BLaER1 treated with 17β-estradiol and CSF1 and Interleukin-3, amounts not matched to agents 10 nM and 100 nM (cell line): Measurements from ENCODE around the gene FHIT.

Source experiments
- H3K27ac ChIP-seq, 11 experiments: shearing (Covaris generic); formaldehyde crosslinking; 2 replicates each; pipeline ENCODE4 v1.8.1; 2022
- H3K27me3 ChIP-seq, 11 experiments: shearing (Covaris generic); formaldehyde crosslinking; 2 replicates each; pipeline ENCODE4 v1.8.1; 2022
- H3K36me3 ChIP-seq, 11 experiments: shearing (Covaris generic); formaldehyde crosslinking; 2 replicates each; pipeline ENCODE4 v1.8.1; 2022
- H3K4me1 ChIP-seq, 10 experiments: shearing (Covaris generic); formaldehyde crosslinking; 2 replicates each; pipeline ENCODE4 v1.8.1; 2022
- H3K4me2 ChIP-seq, 11 experiments: shearing (Covaris generic); formaldehyde crosslinking; 2 replicates each; pipeline ENCODE4 v1.8.1; 2022
- H3K4me3 ChIP-seq, 10 experiments: shearing (Covaris generic); formaldehyde crosslinking; 2 replicates each; pipeline ENCODE4 v1.8.1; 2022
- H3K9ac ChIP-seq, 11 experiments: shearing (Covaris generic); formaldehyde crosslinking; 2 replicates each; pipeline ENCODE4 v1.8.1; 2022
- H3K9me3 ChIP-seq, 11 experiments: shearing (Covaris generic); formaldehyde crosslinking; replicated peaks in 1 of 11; 2 replicates each; pipeline ENCODE4 v1.8.1; 2022
- H4K20me1 ChIP-seq, 11 experiments: shearing (Covaris generic); formaldehyde crosslinking; 2 replicates each; pipeline ENCODE4 v1.8.1; 2022
- Cebpa-rat ChIP-seq, 11 experiments: shearing (Covaris generic); IDR thresholded peaks; 2 replicates each; pipeline ENCODE4 v1.8.1; 2022

FHIT gene

GRCh38 chr3:60202052-60202726 is 1049.1 kb downstream of the FHIT start:
- Histone ChIP-seq H3K4me3 (no peak overlapping the region), H3K4me1 (no peaks in the 10 kb centered on the region; a peak in 2 of 20 replicates), H4K20me1 (no peaks in the 10 kb centered on the region), H3K4me2 (no peak overlapping the region), H3K27me3 (peaks cover 0 to 17% (median 0%) of the 10 kb centered on the region in 11 experiments; a peak in 3 of 22 replicates), H3K27ac (no peak overlapping the region), H3K9me3 (no peaks in the 10 kb centered on the region), H3K36me3 (no peaks in the 10 kb centered on the region), H3K9ac (no peak overlapping the region)
- TF ChIP-seq Cebpa-rat (IDR thresholded peaks at IDR 0.05), result no peak

DNA sequence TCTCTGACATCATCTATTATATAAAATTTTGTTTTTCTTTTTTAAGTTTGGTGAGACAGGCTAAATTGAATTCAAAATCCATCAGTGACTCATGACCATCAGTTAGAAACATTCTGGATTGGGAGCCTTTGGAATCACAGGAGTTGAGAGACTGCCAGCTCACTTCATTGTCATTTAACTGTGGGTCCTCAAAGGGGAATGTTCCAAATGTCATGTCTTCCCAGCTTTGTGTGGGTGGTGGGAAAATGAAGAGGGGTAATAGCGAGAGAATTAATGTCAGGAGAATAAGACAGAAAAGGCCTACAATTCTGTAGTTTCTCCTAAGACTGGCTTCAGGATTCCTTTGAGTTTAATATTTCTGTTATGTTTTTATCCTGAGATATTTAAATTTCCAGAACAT is 1051.9 kb downstream of the FHIT start:
- peaks cover 4 to 9% (median 7%) of the 10 kb centered on the region in 11 experiments; a peak in 15 of 22 replicates for H3K9me3 ChIP-seq
- no peaks in the 10 kb centered on the region for H4K20me1 ChIP-seq
- H3K4me1 ChIP-seq, result no peaks in the 10 kb centered on the region; a peak in 2 of 20 replicates
- no peak overlapping the region for H3K27ac ChIP-seq
- H3K9ac ChIP-seq, result no peak overlapping the region
- TF ChIP-seq Cebpa-rat (IDR thresholded peaks at IDR 0.05), result no peak
- no peak overlapping the region for H3K4me2 ChIP-seq
- H3K4me3 ChIP-seq, result no peak overlapping the region
- peaks cover 0 to 31% (median 0%) of the 10 kb centered on the region in 11 experiments; a peak in 4 of 22 replicates for H3K27me3 ChIP-seq
- no peaks in the 10 kb centered on the region for H3K36me3 ChIP-seq

GRCh38 chr3:60198179-60198720 is 1053.0 kb downstream of the FHIT start:
- H3K4me1 ChIP-seq, result peaks cover 0 to 1% (median 0%) of the 10 kb centered on the region in 10 experiments; a peak in 6 of 20 replicates
- H3K36me3 ChIP-seq, result no peaks in the 10 kb centered on the region
- no peak overlapping the region for H3K4me2 ChIP-seq
- no peak for TF ChIP-seq Cebpa-rat (IDR thresholded peaks at IDR 0.05)
- H3K27me3 ChIP-seq, result peaks cover 0 to 41% (median 0%) of the 10 kb centered on the region in 11 experiments; a peak in 4 of 22 replicates
- no peak overlapping the region for H3K9ac ChIP-seq
- H3K9me3 ChIP-seq, result peaks cover 4 to 17% (median 11%) of the 10 kb centered on the region in 11 experiments; a peak in 16 of 22 replicates
- no peaks in the 10 kb centered on the region for H4K20me1 ChIP-seq
- H3K4me3 ChIP-seq, result no peak overlapping the region
- no peak overlapping the region for H3K27ac ChIP-seq

DNA sequence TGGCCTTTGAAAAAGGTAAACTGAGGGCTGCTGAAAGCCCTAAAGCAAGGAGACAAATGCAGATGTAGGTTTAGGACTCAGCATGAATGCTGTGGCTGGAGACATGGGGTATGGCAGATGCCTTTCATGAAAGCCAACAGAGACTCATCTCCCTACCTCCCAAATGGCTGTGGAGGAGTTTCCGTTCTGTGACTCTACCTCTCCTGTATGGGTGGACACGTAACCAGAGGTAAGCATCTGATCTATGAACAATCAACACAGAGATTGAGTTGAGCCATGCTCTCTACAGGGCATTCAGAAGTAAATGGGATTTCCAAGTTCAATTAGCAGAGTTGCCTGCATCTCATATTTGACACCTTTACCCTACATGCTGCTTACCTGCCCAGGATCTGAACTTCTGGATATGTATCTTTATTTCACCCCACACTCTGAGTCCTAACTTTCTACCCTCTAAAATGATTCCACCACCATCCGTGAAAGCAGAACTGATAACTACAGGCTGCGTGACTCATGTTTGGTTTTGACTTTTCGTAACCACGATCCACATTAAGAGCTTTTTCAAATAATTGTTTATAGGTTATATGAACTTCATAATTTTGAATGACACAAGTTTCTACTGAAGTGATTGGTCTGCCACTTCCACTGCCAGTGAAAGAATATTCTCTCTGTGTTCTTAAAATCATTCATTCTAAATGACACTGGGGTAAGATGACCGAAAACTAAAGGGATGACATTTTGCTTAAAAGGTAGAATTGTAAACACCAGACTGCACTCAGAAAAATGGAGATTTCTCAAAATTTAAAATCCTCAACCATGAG is 1058.7 kb downstream of the FHIT start:
- Histone ChIP-seq H3K9me3 (peaks cover 4 to 17% (median 11%) of the 10 kb centered on the region in 11 experiments; a peak in 16 of 22 replicates), H3K27me3 (peaks cover 0 to 65% (median 0%) of the 10 kb centered on the region in 11 experiments; a peak in 4 of 22 replicates), H3K4me2 (peak overlapping the region in 6 of 11 experiments; percentile 12 to 69 (median 54); a peak in 11 of 22 replicates), H3K4me3 (no peak overlapping the region), H3K36me3 (no peaks in the 10 kb centered on the region), H3K9ac (no peak overlapping the region), H4K20me1 (no peaks in the 10 kb centered on the region), H3K4me1 (peaks cover 22 to 33% (median 29%) of the 10 kb centered on the region in 10 experiments), H3K27ac (no peak overlapping the region)
- TF ChIP-seq Cebpa-rat (IDR thresholded peaks at IDR 0.05), result no peak

GRCh38 chr3:60190073-60190472 is 1061.2 kb downstream of the FHIT start:
- TF ChIP-seq Cebpa-rat (IDR thresholded peaks at IDR 0.05), result no peak
- H3K4me3 ChIP-seq, result no peak overlapping the region
- H3K4me1 ChIP-seq, result peaks cover 22 to 33% (median 29%) of the 10 kb centered on the region in 10 experiments
- peak overlapping the region; percentile 41 to 72 (median 57); a peak in 15 of 22 replicates for H3K4me2 ChIP-seq
- no peaks in the 10 kb centered on the region for H4K20me1 ChIP-seq
- peaks cover 4 to 17% (median 11%) of the 10 kb centered on the region in 11 experiments; a peak in 16 of 22 replicates for H3K9me3 ChIP-seq
- H3K36me3 ChIP-seq, result no peaks in the 10 kb centered on the region
- peaks cover 0 to 70% (median 0%) of the 10 kb centered on the region in 11 experiments; a peak in 4 of 22 replicates for H3K27me3 ChIP-seq
- H3K27ac ChIP-seq, result no peak overlapping the region
- H3K9ac ChIP-seq, result no peak overlapping the region

- TF ChIP-seq Cebpa-rat (IDR thresholded peaks at IDR 0.05), result no peak
- peaks cover 22 to 33% (median 29%) of the 10 kb centered on the region in 10 experiments for H3K4me1 ChIP-seq
- peak overlapping the region in 1 of 11 experiments; percentile 47; a peak in 2 of 22 replicates for H3K9ac ChIP-seq
- H3K4me2 ChIP-seq, result peak overlapping the region; percentile 41 to 72 (median 57)
- no peaks in the 10 kb centered on the region for H3K36me3 ChIP-seq
- no peak overlapping the region for H3K4me3 ChIP-seq
- H3K27ac ChIP-seq, result no peak overlapping the region
- peaks cover 0 to 62% (median 0%) of the 10 kb centered on the region in 11 experiments; a peak in 4 of 22 replicates for H3K27me3 ChIP-seq
- H4K20me1 ChIP-seq, result no peaks in the 10 kb centered on the region
- peaks cover 0 to 9% (median 4%) of the 10 kb centered on the region in 11 experiments; a peak in 9 of 22 replicates for H3K9me3 ChIP-seq
These were observed 1061.9 kb downstream of the FHIT start for GRCh38 chr3:60189304-60189703.

GRCh38 chr3:60188803-60189202 is 1062.4 kb downstream of the FHIT start:
- Histone ChIP-seq H3K27me3 (peaks cover 0 to 57% (median 0%) of the 10 kb centered on the region in 11 experiments; a peak in 4 of 22 replicates), H3K4me3 (no peak overlapping the region), H3K9ac (peak overlapping the region in 3 of 11 experiments; percentile 2 to 47 (median 18); a peak in 3 of 22 replicates), H3K4me1 (peaks cover 22 to 33% (median 29%) of the 10 kb centered on the region in 10 experiments), H3K36me3 (no peaks in the 10 kb centered on the region), H3K9me3 (peaks cover 0 to 4% (median under 1%) of the 10 kb centered on the region in 11 experiments; a peak in 4 of 22 replicates), H3K4me2 (peak overlapping the region; percentile 41 to 72 (median 57); a peak in 21 of 22 replicates), H4K20me1 (no peaks in the 10 kb centered on the region), H3K27ac (no peak overlapping the region)
- TF ChIP-seq Cebpa-rat (IDR thresholded peaks at IDR 0.05), result no peak

- Histone ChIP-seq H4K20me1 (no peaks in the 10 kb centered on the region), H3K27ac (no peak overlapping the region), H3K9ac (no peak overlapping the region), H3K9me3 (no peaks in the 10 kb centered on the region), H3K4me1 (peaks cover 20 to 27% (median 23%) of the 10 kb centered on the region in 10 experiments), H3K36me3 (no peaks in the 10 kb centered on the region), H3K4me3 (no peak overlapping the region), H3K4me2 (no peak overlapping the region), H3K27me3 (peaks cover 0 to 52% (median 0%) of the 10 kb centered on the region in 11 experiments; a peak in 4 of 22 replicates)
- no peak for TF ChIP-seq Cebpa-rat (IDR thresholded peaks at IDR 0.05)
These were observed 1063.9 kb downstream of the FHIT start for GRCh38 chr3:60187343-60187742.
